GM18505 (cell line): ENCODE data around the gene ALOX5.

Experiments used
- ATAC-seq: cut with Tn5 transposase; IDR thresholded peaks from one replicate; pipeline ENCODE4 v1.9.1; 2021; ENCODE audit not compliant: unreplicated experiment
- POLR2A ChIP-seq: IDR thresholded peaks from 4 replicates; pipeline ENCODE4 v1.6.1; 2011; ENCODE audit warnings: borderline replicate concordance; ENCODE audit not compliant: insufficient read depth, insufficient read length; ENCODE audit errors: extremely low read depth

Gene ALOX5

DNA sequence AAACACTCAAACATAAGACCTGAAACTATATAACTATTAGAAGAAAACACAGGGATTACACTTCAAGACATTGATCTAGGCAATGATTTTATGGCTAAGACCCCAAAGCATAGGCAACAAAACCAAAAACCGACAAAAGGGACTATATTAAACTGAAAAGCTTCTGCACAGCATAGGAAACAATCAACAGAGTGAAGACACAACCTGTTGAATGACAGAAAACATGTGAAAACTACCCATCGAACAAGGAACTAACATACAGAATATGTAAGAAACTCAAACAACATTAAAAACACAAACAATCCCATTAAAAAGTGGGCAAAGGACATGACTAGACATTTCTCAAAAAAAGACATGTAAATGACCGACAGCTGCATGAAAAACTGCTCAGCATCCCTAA is 109.0 kb downstream of the ALOX5 start:
- ATAC-seq = no peak
- no peak for TF ChIP-seq POLR2A

DNA sequence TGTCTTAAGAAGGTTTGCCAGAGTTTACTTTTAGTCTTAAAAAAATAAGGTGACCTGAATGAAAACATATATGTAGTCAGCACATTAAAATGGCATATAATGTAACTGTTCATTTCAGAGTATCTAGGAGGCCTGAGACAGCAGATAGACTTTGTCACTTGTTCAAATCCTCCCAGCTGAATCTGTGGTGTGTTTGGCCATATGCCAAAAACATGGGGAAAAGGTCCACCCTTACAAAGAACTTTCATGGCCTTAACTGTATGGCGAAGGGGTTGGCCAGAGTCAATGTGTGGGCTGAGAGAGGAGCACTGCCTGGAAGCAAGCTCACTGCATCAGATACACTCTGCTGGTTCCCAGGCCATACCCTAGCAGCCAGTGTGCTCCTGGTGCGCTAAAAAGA is 113.7 kb downstream of the ALOX5 start:
- TF ChIP-seq POLR2A = no peak
- no peak for ATAC-seq

DNA sequence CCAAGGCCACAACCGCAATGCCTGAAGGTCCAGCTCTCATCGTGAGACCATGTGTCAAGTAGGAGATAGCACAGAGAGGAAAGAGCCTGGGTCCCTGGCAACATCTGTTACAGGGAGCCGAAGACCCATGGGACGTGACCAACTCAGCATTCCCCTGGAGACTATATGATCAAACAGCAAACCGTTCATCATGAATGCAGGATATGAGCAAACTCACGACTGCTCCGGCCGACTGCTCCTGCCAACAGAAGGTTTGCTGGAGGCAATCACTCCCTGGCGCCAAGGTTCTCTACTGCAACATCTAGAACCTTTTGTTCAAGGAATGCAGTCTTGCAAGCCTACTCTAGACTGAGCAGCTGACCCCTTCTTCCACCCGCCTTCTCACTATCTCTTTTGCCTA is 114.3 kb downstream of the ALOX5 start:
- ATAC-seq = no peak

DNA sequence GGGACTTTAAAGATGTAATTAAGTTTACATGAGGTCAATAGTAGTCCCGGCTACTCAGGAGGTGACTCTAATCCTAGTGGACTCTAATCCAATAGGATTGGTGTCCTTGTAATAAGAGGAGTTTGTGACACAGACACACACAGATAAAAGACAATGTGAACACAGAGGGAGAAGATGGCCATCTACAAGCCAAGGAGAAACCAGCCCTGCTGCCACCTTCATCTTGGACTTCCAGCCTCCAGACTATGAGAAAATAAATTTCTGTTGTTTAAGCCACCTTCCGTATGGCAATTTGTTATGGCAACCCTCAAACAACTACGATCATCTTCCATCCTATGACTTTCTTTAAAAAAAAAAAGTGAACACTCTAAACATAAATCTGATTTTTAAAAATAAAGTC is 116.3 kb downstream of the ALOX5 start:
- TF ChIP-seq POLR2A = no peak
- ATAC-seq = no peak

More for the DNA sequence above, 114.3 kb downstream of the ALOX5 start:
- no peak for TF ChIP-seq POLR2A

DNA sequence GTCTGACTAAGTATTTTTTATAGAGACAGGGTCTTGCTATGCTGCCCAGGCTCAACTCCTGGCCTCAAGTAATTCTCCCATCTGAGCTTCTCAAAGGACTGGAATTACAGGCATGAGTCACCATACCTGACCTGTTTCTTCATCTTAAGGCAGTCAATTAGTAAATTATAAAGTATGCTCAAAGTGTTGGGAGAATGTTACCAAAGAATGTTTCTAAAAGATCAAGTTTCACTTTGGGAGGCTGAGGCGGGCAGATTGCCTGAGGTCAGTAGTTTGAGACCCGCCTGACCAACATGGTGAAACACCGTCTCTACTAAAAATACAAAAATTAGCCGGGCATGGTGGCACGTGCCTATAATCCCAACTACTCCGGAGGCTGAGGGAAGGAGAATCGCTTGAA is 117.0 kb downstream of the ALOX5 start:
- no peak for TF ChIP-seq POLR2A
- no peak for ATAC-seq
